Iris pigment epithelial cell (primary cell): ENCODE measurements around the gene APC2.
"Not testable (repeated sequence)": the region's sequence is repeated elsewhere in the genome, so short reads cannot be mapped to it uniquely, and the experiment has no call there.

Source experiments
- DNase-seq: peaks from one replicate; pipeline ENCODE4 v3.0.0-alpha.2; 2011; ENCODE audit warnings: low read depth

The APC2 gene

GRCh38 chr19:1511318-1512317 lies 61.7 kb downstream of the APC2 start:
- DNase-seq = no peak

GRCh38 chr19:1512671-1513498 lies 63.0 kb downstream of the APC2 start, which contains the start of gene ADAMTSL5:
Gene ADAMTSL5, minus strand, starts transcription at chr19:1513019. Its CDS starts 2,076 bp downstream, at chr19:1510943.
- DNase-seq = peak; percentile 36

- peak; percentile 21 for DNase-seq
Observed at GRCh38 chr19:1513499-1514294, 63.8 kb downstream of the APC2 start.

DNA sequence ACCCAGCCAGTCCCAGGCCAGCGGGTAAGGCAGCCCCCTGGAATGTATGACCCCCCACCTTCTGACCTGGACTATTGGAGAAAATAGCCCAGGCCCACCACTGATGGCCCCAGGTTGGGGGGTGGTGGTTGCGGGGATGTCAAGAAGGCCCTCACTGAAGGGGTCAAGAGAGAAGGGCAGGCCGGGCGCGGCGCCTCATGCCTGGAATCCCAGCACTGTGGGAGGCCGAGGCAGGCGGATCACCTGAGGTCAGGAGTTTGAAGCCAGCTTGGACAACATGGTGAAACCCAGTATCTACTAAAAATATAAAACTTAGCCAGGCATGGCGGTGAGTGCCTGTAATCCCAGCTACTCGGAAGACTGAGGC lies 64.4 kb downstream of the APC2 start:
- no peak for DNase-seq

DNA sequence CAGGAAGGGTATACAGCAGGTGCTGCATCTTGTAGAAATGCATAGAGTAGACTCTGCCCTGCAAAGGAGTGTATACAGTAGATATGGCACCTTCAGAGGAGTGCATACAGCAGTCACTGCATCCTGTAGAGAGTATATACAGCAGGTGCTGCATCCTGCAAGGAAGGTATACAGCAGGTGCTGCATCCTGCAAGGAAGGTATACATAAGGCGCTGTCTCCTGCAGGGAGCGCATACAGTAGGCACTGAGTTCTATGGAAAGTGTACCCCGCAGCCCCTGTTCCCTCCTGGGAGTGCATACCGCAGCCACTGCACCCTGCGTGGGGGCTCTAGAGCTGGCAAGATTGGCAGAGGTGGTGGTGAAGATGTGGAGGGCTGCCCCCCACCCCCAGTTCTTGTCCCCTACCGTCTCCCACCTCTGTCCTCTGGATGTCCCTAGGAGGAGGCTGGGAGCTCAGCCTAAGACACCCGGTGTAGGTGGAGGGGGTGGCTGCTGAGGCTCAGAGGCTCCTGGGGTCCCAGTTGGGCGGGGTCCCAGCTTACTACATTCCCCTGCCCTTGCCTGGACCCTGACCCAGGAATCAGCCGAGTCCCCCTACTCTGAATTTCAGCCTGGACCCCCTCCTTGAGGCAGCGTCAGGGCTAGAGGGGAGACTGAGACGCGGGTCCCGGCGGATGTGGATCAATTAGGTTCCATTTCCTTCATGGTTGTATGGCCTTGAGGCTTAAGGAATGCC lies 65.2 kb downstream of the APC2 start:
- DNase-seq = no peak

DNA sequence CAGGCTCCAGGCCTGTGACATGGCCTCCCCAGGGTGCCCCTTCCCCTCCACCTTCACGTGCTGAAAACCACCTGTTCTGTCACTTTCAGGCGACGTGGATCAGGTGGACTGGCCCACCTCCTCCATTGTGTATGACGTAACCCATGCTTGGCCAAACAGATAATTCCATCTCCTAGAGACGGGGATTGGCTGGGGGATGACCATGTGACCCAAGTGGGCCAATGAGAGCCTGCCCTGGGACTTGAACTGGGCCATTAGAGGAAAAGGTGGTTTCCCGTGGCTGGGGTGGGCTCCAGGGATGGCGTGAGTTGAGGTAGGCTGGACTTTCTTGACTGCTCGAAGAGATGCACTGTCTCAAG lies 66.5 kb downstream of the APC2 start:
- no peak for DNase-seq

GRCh38 chr19:1518471-1518870 lies 68.5 kb downstream of the APC2 start:
- DNase-seq = no peak

DNA sequence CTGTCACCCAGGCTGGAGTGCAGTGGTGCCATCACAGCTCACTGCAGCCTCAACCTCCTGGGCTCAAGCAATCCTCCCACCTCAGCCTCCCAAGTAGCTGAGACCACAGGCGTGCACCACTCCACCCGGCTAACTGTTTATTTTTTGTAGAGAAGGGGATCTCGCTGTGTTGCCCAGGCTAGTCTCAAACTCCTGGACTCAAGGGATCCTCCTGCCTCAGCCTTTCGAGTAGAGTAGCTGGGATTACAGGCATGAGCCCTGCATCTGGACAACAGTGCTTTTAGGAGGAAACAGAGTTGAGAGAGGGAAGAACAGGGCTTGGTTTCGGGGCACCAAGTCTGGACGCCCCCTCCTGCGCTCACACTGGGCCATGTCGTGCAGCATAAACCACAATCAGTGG lies 69.9 kb downstream of the APC2 start:
- not testable (repeated sequence) for DNase-seq

DNA sequence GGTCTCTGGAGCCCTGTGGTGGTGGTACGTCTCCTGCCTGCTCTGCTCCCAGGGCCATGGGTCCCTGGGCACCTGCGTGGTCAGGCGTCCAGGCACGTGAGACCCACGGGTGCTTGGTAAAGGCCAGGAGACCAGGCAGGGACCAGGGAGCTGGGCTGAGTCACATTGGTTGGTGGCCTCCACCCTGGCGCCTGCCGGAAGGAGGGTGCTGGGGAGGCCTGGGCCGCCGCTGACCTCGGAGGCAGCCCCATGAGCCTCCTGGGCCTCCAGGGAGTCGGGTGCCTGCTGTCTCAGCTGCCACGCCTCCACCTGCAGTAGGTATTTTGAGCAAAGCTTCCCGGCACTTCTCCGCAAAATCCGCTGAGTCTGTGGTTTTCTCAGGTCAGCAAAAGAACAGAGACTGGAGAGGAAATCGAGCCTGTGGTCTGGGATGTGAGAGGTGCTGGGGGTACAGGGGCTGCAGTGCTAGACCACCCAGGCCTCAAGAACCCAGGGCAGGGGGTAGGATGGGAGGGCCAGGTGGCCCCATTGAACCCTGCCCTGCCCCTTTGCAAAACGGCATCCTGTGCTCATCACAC lies 70.4 kb downstream of the APC2 start:
- no peak for DNase-seq

DNA sequence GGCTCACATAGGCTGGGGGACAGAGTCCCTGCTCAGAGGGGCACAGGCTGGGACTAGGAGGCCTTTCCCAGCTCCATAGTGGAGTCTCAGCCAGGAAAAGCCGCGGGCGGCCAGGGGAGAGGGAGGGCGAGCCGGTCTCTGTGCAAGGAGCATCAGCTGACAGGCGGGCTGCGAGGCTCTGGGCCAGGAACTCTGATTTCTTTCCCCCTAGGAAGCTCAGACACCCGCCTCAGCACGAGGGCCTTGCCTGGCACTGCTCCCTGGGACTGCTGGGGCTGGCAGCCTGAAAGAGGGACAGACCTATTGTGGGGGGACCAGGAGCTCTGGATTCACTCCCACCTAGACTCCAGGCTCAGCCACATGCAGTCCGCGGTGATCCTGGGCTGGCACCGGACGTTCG lies 71.7 kb downstream of the APC2 start:
- no peak for DNase-seq

DNA sequence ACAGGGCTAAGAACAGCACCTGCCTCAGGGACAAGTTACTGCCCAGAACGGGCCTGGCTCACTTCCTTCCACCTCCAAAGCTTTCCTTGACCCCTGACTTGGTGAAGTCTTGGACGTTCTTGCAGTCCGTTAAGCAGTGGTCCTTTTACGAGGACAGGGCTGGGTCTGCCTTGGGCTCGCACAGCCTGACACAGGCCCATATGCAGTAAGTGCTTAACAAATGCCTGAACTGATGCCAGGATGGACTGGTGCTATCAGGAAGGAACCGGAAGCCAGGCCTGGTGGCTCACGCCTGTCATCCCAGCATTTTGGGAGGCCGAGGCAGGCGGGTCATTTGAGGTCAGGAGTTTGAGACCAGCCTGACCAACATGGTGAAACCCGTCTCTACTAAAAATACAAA lies 72.1 kb downstream of the APC2 start:
- DNase-seq = no peak

DNA sequence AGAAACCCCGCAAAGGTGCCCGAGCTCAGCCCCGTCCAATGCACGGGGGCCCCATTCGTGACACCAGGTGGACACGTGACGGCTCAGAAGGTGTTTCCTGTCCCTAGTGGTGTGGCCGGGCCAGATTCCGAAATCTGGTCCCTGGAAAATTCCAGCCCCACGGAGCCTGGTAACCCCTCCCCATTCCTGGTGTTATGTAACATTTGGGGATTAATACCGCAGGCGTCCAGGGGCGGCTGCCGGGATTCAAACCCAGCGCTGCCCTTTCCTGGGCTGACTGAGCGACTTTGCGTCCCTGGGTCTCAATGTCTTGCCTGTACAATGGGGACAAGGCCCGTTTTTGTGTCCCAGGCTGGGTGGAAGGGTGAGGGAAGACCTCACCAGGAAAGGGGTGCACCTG lies 72.9 kb downstream of the APC2 start:
- DNase-seq = no peak
